Keratinocyte (primary cell): ENCODE results near the gene PRPF40B.

Experiments
- CTCF ChIP-seq, 3 experiments: IDR thresholded peaks in 1 of 3; conservative IDR thresholded peaks in 1 of 3; optimal IDR thresholded peaks in 1 of 3; 2 replicates in 2 of 3; 3 replicates in 1 of 3; pipeline versions ENCODE3 to v1.5.1; 2011; ENCODE audit warnings: low read length in 3 of 3, mild to moderate bottlenecking in 3 of 3, moderate library complexity in 2 of 3, control low read depth in 1 of 3, inconsistent platforms in 1 of 3; ENCODE audit not compliant: insufficient read depth in 2 of 3; ENCODE audit errors: extremely low read depth in 1 of 3
- EZH2 ChIP-seq: IDR thresholded peaks from one replicate; pipeline ENCODE4 v1.6.1; 2012; ENCODE audit warnings: inconsistent platforms, mild to moderate bottlenecking, low read length, moderate library complexity

- TF ChIP-seq CTCF (optimal IDR thresholded peaks at IDR 0.05 in 1 of 3, IDR thresholded peaks at IDR 0.05 in 1 of 3, conservative IDR thresholded peaks at IDR 0.05 in 1 of 3; ENCODE audit: extremely low read depth in 1 of 3, insufficient read depth in 2 of 3, low read length in 3 of 3): peak; percentile 80 to 95 (median 87)
- TF ChIP-seq EZH2: no peak
Measured at GRCh38 chr12:49644620-49644994, 21.2 kb downstream of the PRPF40B start.
